ENCODE measurements around the gene MCCC2.

DNA sequence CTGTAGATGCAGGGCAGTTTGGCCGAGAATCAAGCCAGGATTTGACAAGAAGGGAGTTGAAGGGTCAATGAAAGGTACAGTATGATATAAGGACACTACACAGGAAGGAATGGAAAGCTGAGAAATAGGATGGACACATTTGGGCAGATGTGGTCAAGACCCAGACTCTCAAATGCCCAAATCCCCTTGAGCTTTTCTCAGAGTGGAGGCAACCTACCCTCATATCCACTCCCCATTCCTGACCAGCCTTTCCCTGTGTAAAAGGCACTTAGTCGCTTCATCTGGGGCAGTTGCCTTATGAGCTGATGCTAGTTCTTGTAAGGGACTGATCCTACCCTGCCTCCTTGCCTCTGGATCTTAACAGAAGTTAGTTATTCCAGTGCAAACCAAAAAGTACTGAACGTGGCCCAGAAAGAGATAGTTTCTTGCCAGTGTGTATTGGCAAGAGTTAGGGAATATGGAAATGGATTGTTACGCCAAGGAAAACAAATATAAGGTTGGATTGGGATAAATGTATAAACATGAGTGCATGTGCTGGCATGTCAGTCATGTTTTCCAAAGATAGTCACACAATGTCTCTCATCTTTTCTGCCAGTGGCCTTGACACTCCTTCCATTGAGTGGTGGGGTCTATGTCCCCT, 4.1 kb upstream of the MCCC2 start:
- TF ChIP-seq, protein P1, sequence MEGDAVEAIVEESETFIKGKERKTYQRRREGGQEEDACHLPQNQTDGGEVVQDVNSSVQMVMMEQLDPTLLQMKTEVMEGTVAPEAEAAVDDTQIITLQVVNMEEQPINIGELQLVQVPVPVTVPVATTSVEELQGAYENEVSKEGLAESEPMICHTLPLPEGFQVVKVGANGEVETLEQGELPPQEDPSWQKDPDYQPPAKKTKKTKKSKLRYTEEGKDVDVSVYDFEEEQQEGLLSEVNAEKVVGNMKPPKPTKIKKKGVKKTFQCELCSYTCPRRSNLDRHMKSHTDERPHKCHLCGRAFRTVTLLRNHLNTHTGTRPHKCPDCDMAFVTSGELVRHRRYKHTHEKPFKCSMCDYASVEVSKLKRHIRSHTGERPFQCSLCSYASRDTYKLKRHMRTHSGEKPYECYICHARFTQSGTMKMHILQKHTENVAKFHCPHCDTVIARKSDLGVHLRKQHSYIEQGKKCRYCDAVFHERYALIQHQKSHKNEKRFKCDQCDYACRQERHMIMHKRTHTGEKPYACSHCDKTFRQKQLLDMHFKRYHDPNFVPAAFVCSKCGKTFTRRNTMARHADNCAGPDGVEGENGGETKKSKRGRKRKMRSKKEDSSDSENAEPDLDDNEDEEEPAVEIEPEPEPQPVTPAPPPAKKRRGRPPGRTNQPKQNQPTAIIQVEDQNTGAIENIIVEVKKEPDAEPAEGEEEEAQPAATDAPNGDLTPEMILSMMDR (IDR thresholded peaks at IDR 0.05), result no peak
- no peak for TF ChIP-seq EZH2 (IDR thresholded peaks at IDR 0.05; ENCODE audit: borderline replicate concordance, insufficient read depth, low read depth, low read length, poor library complexity, severe bottlenecking)

All from B cell (primary cell).